SU-DHL-6 (cell line): ENCODE data around the gene CEP63.

Experiments
- H2AFZ ChIP-seq: fragments of 200-600 bp; sonication (generic); 2 replicates; pipeline ENCODE4 v1.6.1; 2014; ENCODE audit warnings: low read depth, mild to moderate bottlenecking, moderate library complexity, mixed read lengths, antibody characterized with exemption, low read length; ENCODE audit not compliant: severe bottlenecking
- H3F3A ChIP-seq: fragments of 200-600 bp; shearing (Covaris generic); 2 replicates; pipeline ENCODE4 v1.6.0; 2016; ENCODE audit warnings: antibody characterized with exemption, mild to moderate bottlenecking; ENCODE audit not compliant: insufficient read depth
- H3K27ac ChIP-seq: fragments of 200-600 bp; sonication (generic); 2 replicates; pipeline ENCODE4 v1.5.1; 2016; ENCODE audit warnings: low read depth, mild to moderate bottlenecking, low read length, moderate library complexity, mixed read lengths
- H3K27me3 ChIP-seq: fragments of 200-600 bp; sonication (generic), shearing (Covaris generic); 2 replicates; pipeline ENCODE4 v1.6.0; 2014; ENCODE audit warnings: mild to moderate bottlenecking, low read length
- H3K36me3 ChIP-seq: fragments of 200-600 bp; sonication (generic); 2 replicates; pipeline ENCODE4 v1.6.1; 2014; ENCODE audit warnings: mild to moderate bottlenecking, low read length, mixed read lengths
- H3K4me2 ChIP-seq: fragments of 300-600, 200-600 bp; shearing (Covaris generic), sonication (generic); 2 replicates; pipeline ENCODE4 v1.6.0; 2014; ENCODE audit warnings: low read length, low read depth, mild to moderate bottlenecking; ENCODE audit not compliant: poor library complexity, severe bottlenecking
- H3K4me3 ChIP-seq: fragments of 200-600 bp; sonication (generic); 2 replicates; pipeline ENCODE4 v1.5.1; 2014; ENCODE audit warnings: antibody characterized with exemption, low read length, mild to moderate bottlenecking, mixed read lengths; ENCODE audit not compliant: insufficient read depth, poor library complexity, severe bottlenecking
- H3K79me2 ChIP-seq: fragments of 200-600 bp; sonication (generic); 2 replicates; pipeline ENCODE4 v1.6.1; 2014; ENCODE audit warnings: mild to moderate bottlenecking, low read length, moderate library complexity; ENCODE audit not compliant: insufficient read depth
- H3K9ac ChIP-seq: fragments of 200-600 bp; sonication (generic); 2 replicates; pipeline ENCODE4 v1.7.0; 2014; ENCODE audit warnings: mild to moderate bottlenecking, low read length
- H3K9me2 ChIP-seq: fragments of 200-600 bp; sonication (generic); replicated peaks from 2 replicates; pipeline ENCODE4 v1.6.1; 2014; ENCODE audit warnings: low read length; ENCODE audit not compliant: insufficient read depth
- H3K9me3 ChIP-seq: fragments of 200-600 bp; sonication (generic); 2 replicates; pipeline ENCODE4 v1.6.1; 2014; ENCODE audit warnings: low read length, mixed read lengths; ENCODE audit not compliant: insufficient read depth
- H4K20me1 ChIP-seq: fragments of 200-600 bp; sonication (generic); 2 replicates; pipeline ENCODE4 v1.6.1; 2014; ENCODE audit warnings: low read depth, mild to moderate bottlenecking, antibody characterized with exemption, low read length, moderate library complexity, mixed read lengths
- EZH2phosphoT487 ChIP-seq: fragments of 200-600 bp; sonication (generic), shearing (Covaris generic); conservative IDR thresholded peaks from 2 replicates; pipeline ENCODE4 v1.6.1; 2018; ENCODE audit warnings: mild to moderate bottlenecking, antibody characterized with exemption, low read length, moderate library complexity, mixed read lengths
- TF ChIP-seq, protein P1 (sequence below): fragments of 200-600 bp; sonication (generic); IDR thresholded peaks from one replicate; pipeline ENCODE4 v1.5.1; 2017; ENCODE audit warnings: antibody characterized with exemption, mild to moderate bottlenecking, low read length, moderate library complexity; ENCODE audit not compliant: insufficient read depth, poor library complexity, severe bottlenecking

CEP63 gene

DNA sequence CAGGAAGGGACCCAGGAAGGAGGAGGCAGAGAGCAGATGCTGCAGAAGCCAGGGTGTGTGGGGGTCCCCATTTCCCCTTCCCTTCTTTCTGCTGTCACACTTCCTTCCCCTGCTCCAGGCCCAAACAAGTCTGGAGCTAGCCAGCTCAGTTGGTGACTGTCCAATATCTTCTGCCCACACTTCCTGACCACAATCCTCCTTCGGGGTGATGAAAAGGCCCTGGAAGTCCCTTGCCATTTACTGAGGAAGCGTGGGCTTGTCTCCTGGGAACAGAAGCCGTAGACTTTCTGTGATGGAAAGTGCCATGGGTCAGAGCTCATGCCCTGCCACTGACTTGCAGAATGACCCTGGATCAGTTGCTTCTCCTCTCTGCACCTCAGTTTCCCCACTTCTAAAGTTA is 39.1 kb upstream of the CEP63 start:
- H3K36me3 ChIP-seq = no peaks in the 10 kb centered on the region
- no peak overlapping the region for H3K9ac ChIP-seq
- H4K20me1 ChIP-seq = no peaks in the 10 kb centered on the region
- H3K79me2 ChIP-seq = no peaks in the 10 kb centered on the region
- H3K9me3 ChIP-seq = no peaks in the 10 kb centered on the region
- H3K27me3 ChIP-seq = no peaks in the 10 kb centered on the region
- TF ChIP-seq, protein P1, sequence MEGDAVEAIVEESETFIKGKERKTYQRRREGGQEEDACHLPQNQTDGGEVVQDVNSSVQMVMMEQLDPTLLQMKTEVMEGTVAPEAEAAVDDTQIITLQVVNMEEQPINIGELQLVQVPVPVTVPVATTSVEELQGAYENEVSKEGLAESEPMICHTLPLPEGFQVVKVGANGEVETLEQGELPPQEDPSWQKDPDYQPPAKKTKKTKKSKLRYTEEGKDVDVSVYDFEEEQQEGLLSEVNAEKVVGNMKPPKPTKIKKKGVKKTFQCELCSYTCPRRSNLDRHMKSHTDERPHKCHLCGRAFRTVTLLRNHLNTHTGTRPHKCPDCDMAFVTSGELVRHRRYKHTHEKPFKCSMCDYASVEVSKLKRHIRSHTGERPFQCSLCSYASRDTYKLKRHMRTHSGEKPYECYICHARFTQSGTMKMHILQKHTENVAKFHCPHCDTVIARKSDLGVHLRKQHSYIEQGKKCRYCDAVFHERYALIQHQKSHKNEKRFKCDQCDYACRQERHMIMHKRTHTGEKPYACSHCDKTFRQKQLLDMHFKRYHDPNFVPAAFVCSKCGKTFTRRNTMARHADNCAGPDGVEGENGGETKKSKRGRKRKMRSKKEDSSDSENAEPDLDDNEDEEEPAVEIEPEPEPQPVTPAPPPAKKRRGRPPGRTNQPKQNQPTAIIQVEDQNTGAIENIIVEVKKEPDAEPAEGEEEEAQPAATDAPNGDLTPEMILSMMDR = no peak
- no peak for TF ChIP-seq EZH2phosphoT487
- no peak overlapping the region for H3K27ac ChIP-seq
- no peak overlapping the region for H3K4me3 ChIP-seq
- no peaks in the 10 kb centered on the region for H3F3A ChIP-seq
- H3K9me2 ChIP-seq = no peaks in the 10 kb centered on the region
- H3K4me2 ChIP-seq = no peak overlapping the region
- H2AFZ ChIP-seq = no peak overlapping the region

DNA sequence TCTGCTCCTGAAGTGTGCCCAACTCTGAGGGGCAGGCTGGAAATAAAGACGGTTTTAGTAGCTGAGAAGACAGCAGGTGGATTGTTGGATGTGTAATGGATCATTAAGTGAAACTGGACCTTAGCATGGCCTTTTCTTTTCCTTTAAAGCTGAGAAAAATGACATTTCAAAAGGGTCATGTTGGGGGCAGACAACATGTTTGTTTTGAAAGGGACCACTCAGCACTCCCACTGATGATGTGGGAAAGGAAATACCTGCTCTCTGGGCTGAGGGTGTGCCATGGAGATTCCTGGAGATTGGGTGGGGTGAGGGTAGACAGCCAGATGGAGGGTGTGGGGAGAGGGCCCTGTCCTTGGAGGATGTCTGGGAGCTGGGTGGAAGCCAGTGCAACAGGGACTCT is 38.5 kb upstream of the CEP63 start:
- Histone ChIP-seq H3K9me2 (no peaks in the 10 kb centered on the region), H3K9me3 (no peaks in the 10 kb centered on the region), H3K4me3 (no peak overlapping the region), H4K20me1 (no peaks in the 10 kb centered on the region), H3K9ac (no peak overlapping the region), H3K79me2 (no peaks in the 10 kb centered on the region), H3K4me2 (no peak overlapping the region), H3K27me3 (no peaks in the 10 kb centered on the region), H3K36me3 (no peaks in the 10 kb centered on the region), H2AFZ (no peak overlapping the region), H3F3A (no peaks in the 10 kb centered on the region), H3K27ac (no peak overlapping the region)
- TF ChIP-seq, protein P1 = no peak
- no peak for TF ChIP-seq EZH2phosphoT487

DNA sequence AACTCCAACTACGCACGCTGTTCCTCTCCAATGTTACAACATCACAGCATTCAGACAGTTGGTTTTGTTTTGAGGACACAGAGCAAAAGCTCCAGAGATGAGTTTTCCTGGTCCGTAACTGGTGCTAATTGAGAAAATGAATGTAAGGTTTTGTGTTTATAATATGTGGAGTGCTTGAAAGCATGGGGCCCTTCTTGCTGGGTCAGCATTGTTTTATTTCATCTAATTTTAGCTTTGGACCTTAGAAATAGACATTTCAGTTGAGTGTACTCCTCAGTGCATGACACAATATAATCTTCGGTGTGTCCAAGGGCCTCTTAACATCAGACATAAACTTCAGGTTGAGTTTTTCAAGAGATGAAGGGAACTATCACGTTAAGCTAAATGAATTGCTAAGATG is 37.2 kb upstream of the CEP63 start:
- TF ChIP-seq EZH2phosphoT487 = no peak
- TF ChIP-seq, protein P1 = no peak

More for the DNA sequence above, 37.2 kb upstream of the CEP63 start:
- no peak overlapping the region for H2AFZ ChIP-seq
- no peak overlapping the region for H3K27ac ChIP-seq
- no peaks in the 10 kb centered on the region for H3K36me3 ChIP-seq
- H3K4me3 ChIP-seq = no peak overlapping the region
- H3K79me2 ChIP-seq = no peaks in the 10 kb centered on the region
- no peaks in the 10 kb centered on the region for H3F3A ChIP-seq
- H4K20me1 ChIP-seq = no peaks in the 10 kb centered on the region
- no peaks in the 10 kb centered on the region for H3K9me2 ChIP-seq
- no peak overlapping the region for H3K9ac ChIP-seq
- H3K27me3 ChIP-seq = no peaks in the 10 kb centered on the region
- H3K9me3 ChIP-seq = no peaks in the 10 kb centered on the region
- H3K4me2 ChIP-seq = no peak overlapping the region
